HUES48 (cell line): Measurements from ENCODE around the gene SCN4A.

ENCODE experiments used
- H3K27ac ChIP-seq: one replicate; pipeline ENCODE4 v1.7.0; 2013; ENCODE audit warnings: low read depth, low read length, inconsistent platforms
- H3K27me3 ChIP-seq: 2 replicates; pipeline ENCODE4 v1.6.1; 2013; ENCODE audit warnings: mild to moderate bottlenecking, low read length; ENCODE audit not compliant: control insufficient read depth, insufficient read depth
- H3K36me3 ChIP-seq: 2 replicates; pipeline ENCODE4 v1.6.1; 2013; ENCODE audit warnings: low read length; ENCODE audit not compliant: control insufficient read depth, insufficient read depth
- H3K4me1 ChIP-seq: 2 replicates; pipeline ENCODE4 v1.6.1; 2013; ENCODE audit warnings: mild to moderate bottlenecking, low read length; ENCODE audit not compliant: control insufficient read depth, insufficient read depth
- H3K4me3 ChIP-seq: 2 replicates; pipeline ENCODE4 v1.5.1; 2013; ENCODE audit warnings: mild to moderate bottlenecking, low read depth, low read length
- H3K9ac ChIP-seq: 2 replicates; pipeline ENCODE4 v1.6.1; 2013; ENCODE audit warnings: mild to moderate bottlenecking, low read depth, low read length, moderate library complexity
- H3K9me3 ChIP-seq: 2 replicates; pipeline ENCODE4 v1.6.1; 2013; ENCODE audit warnings: low read length; ENCODE audit not compliant: control insufficient read depth, insufficient read depth

The SCN4A gene

GRCh38 chr17:63949576-63950250, 23.0 kb downstream of the SCN4A start:
- H3K4me3 ChIP-seq = no peak overlapping the region
- H3K27me3 ChIP-seq = no peaks in the 10 kb centered on the region
- H3K9ac ChIP-seq = no peak overlapping the region
- no peaks in the 10 kb centered on the region for H3K4me1 ChIP-seq
- no peak overlapping the region for H3K27ac ChIP-seq
- no peaks in the 10 kb centered on the region for H3K9me3 ChIP-seq
- H3K36me3 ChIP-seq = no peaks in the 10 kb centered on the region

DNA sequence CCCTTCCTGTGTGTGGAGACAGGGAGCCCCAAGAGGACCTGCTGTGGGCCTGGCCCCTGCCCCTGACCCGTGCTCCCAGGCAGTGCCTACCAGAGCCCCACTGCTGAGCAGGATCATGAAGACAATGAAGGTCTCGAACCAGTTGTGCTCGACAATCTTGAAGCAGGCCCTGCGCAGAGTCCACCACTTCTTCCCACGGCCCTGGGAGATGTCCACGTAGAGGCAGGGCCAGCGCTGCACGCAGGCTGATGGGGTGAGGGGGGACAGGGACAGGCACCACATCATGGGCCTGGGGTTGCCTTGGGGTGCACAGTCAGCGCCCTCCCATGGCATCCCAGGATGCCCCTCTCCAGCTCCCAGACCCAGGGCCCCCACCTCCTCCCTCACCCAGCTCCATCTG, 24.2 kb downstream of the SCN4A start:
- Histone ChIP-seq H3K9me3 (no peaks in the 10 kb centered on the region), H3K27ac (no peak overlapping the region), H3K36me3 (no peaks in the 10 kb centered on the region), H3K27me3 (no peaks in the 10 kb centered on the region), H3K9ac (no peak overlapping the region), H3K4me3 (no peak overlapping the region), H3K4me1 (no peaks in the 10 kb centered on the region)

- Histone ChIP-seq H3K27ac (no peak overlapping the region), H3K36me3 (no peaks in the 10 kb centered on the region), H3K27me3 (no peaks in the 10 kb centered on the region), H3K4me3 (no peak overlapping the region), H3K9ac (no peak overlapping the region), H3K4me1 (no peaks in the 10 kb centered on the region), H3K9me3 (no peaks in the 10 kb centered on the region)
Measured at GRCh38 chr17:63947711-63948330, 24.9 kb downstream of the SCN4A start.

DNA sequence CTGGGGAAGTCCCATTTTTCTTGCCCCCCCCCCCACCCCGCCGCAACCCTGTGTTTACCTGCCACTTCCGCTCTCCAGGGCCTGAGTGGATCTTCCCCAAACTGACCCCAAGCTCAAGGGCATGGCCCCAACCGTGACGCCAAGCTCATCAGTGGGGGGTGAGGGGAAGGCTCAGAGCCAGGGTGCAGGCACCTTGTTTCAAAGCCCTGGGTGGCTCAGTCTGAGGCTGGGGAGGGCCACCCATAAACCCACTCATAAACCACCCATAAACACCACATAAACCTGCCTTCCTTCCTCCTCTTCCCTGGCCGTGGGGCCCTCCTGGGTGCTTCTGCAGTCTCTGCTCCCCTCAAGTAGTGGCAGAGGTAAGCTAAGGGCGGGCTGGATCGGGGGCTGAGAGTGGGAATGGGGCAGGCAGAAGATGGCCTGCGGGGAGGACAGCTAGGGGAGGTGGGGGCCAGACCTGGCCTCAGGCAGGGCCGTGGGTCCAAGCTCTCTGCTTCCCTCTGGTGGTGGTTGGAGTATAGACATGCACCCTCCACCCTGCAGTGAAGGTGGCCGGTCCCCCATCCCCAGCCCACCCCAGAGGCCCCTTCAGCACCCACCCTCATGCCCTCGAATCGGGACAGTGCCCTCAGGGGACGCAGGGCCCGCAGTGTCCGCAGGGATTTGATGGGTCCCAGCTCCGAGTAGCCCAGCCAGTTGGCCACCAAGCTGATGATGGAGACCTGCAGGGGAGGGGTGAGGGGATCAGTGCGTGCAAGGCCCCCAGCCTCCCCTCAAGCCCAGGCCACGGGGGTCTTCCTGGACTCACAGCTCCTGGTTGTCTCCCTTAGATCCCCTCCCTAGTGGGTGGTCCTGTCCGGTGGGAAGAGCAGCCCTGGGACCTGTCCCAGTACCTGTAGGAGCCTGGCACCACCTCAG, 26.0 kb downstream of the SCN4A start:
- Histone ChIP-seq H3K4me1 (no peaks in the 10 kb centered on the region), H3K27ac (no peak overlapping the region), H3K9ac (no peak overlapping the region), H3K36me3 (0 out of 2 replicates have a peak, but pooled peaks cover 7% of the 10 kb centered on the region), H3K9me3 (no peaks in the 10 kb centered on the region), H3K4me3 (no peak overlapping the region), H3K27me3 (no peaks in the 10 kb centered on the region)

- Histone ChIP-seq H3K27me3 (no peaks in the 10 kb centered on the region), H3K9me3 (no peaks in the 10 kb centered on the region), H3K9ac (no peak overlapping the region), H3K36me3 (peaks cover 12% of the 10 kb centered on the region; the same call in 1 of the 2 replicates), H3K27ac (no peak overlapping the region), H3K4me3 (no peak overlapping the region), H3K4me1 (no peaks in the 10 kb centered on the region)
Measured at GRCh38 chr17:63945784-63946439, 26.8 kb downstream of the SCN4A start.

GRCh38 chr17:63944736-63945499, 27.8 kb downstream of the SCN4A start:
- Histone ChIP-seq H3K9ac (no peak overlapping the region), H3K4me3 (no peak overlapping the region), H3K36me3 (peaks cover 15% of the 10 kb centered on the region; the same call in 1 of the 2 replicates), H3K9me3 (no peaks in the 10 kb centered on the region), H3K4me1 (no peaks in the 10 kb centered on the region), H3K27ac (no peak overlapping the region), H3K27me3 (no peaks in the 10 kb centered on the region)

GRCh38 chr17:63943745-63944144, 29.0 kb downstream of the SCN4A start:
- H3K4me3 ChIP-seq = no peak overlapping the region
- no peak overlapping the region for H3K9ac ChIP-seq
- H3K27ac ChIP-seq = no peak overlapping the region
- peaks cover 15% of the 10 kb centered on the region; the same call in 1 of the 2 replicates for H3K36me3 ChIP-seq
- no peaks in the 10 kb centered on the region for H3K27me3 ChIP-seq
- H3K9me3 ChIP-seq = no peaks in the 10 kb centered on the region
- no peaks in the 10 kb centered on the region for H3K4me1 ChIP-seq

DNA sequence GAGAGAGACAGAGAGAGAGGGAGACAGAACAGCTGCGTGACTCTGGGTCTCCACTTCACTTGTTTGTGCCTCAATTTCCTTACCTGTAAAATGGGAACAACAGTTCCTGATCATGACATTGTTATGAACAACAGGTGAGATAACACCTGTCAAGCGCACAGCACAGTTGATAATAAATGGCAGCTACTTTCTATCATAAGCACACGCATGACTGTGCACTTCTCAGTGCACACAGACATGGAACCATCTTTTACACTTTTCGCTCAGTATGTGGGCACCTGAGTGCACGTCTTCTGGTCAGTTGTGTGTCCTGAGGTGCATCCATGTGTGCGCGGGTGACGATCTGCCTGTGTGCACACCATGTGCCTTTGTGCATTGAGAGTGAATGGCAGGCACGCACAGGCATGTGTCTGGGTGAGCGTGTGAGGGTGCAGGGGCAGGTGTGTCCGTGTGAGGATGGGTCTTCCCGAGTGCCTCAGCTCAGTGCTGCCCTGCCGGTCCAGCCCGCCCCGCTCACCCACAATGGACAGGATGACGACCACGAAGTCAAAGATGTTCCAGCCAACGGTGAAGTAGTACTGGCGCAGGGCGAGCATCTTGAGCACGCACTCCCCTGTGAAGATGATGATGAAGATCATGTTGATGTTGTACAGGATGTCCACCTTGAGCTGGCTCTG, 30.3 kb downstream of the SCN4A start:
- no peaks in the 10 kb centered on the region for H3K4me1 ChIP-seq
- peaks cover 15% of the 10 kb centered on the region; the same call in 1 of the 2 replicates for H3K36me3 ChIP-seq
- H3K27me3 ChIP-seq = no peaks in the 10 kb centered on the region
- H3K9ac ChIP-seq = no peak overlapping the region
- H3K9me3 ChIP-seq = no peaks in the 10 kb centered on the region
- H3K4me3 ChIP-seq = no peak overlapping the region
- no peak overlapping the region for H3K27ac ChIP-seq

DNA sequence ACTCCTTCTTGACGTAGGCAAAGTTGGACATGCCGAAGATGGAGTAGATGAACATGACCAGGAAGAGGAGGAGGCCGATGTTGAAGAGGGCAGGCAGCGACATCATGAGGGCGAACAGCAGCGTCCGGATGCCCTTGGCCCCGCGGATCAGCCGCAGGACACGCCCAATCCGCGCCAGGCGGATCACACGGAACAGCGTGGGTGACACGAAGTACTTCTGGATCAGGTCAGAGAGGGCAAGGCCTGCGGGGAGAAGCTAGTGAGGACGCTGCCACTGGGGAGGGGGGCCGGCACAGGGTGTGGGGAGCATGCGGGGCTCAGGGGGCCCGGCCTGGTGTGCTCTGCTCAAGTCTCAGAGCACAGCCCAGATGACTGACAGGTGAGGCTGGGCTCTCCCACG, 31.0 kb downstream of the SCN4A start:
- H3K4me3 ChIP-seq = no peak overlapping the region
- no peaks in the 10 kb centered on the region for H3K27me3 ChIP-seq
- H3K9me3 ChIP-seq = no peaks in the 10 kb centered on the region
- no peak overlapping the region for H3K9ac ChIP-seq
- H3K36me3 ChIP-seq = peaks cover 15% of the 10 kb centered on the region; the same call in 1 of the 2 replicates
- no peaks in the 10 kb centered on the region for H3K4me1 ChIP-seq
- no peak overlapping the region for H3K27ac ChIP-seq

DNA sequence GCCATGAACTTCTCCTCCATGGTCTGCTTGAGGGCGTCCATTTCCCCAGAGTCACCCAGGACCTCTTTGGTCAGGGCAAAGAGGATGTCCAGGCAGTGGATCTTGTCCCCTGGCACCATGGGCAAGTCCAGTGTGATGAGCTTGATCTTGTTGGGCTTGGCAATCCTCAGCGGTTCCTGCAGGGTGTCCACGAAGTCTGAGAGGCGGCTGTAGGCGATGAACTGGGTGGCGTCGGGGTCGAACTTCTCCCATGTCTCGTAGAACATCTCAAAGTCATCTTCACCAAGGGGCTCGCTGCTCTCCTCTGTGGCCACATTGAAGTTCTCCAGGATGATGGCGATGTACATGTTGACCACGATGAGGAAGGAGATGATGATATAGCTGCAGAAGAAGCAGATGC, 31.6 kb downstream of the SCN4A start:
- Histone ChIP-seq H3K4me1 (no peaks in the 10 kb centered on the region), H3K9me3 (no peaks in the 10 kb centered on the region)

More for the DNA sequence above, 31.6 kb downstream of the SCN4A start:
- Histone ChIP-seq H3K9ac (no peak overlapping the region), H3K27ac (no peak overlapping the region), H3K4me3 (no peak overlapping the region), H3K27me3 (no peaks in the 10 kb centered on the region), H3K36me3 (peaks cover 15% of the 10 kb centered on the region; the same call in 1 of the 2 replicates)
